NCI-H1436 (cell line): ENCODE results near the gene IL23R.

ENCODE experiments used
- DNase-seq: peaks from one replicate; lab custom pipeline; 2025; lab: John Stamatoyannopoulos, UW

The IL23R gene

DNA sequence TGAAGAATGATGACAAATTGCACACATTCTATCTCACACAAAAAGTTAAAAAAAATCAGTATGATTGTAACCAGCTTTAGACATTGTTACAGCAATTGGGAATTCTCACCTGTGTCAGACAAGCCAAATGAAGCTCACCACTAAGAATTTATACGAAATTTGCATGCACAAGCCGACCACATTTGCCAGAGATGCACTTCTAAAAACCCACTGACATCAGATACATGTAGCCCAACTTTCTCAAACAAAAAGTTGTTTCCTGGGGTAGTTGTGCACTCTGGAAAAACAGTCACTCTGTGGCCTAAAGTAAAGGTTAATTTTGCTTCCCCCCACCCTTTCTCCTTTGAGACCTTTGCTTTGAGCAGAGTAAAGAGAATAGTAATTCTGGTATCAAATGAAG is 73.5 kb downstream of the IL23R start:
- no peak for DNase-seq

DNA sequence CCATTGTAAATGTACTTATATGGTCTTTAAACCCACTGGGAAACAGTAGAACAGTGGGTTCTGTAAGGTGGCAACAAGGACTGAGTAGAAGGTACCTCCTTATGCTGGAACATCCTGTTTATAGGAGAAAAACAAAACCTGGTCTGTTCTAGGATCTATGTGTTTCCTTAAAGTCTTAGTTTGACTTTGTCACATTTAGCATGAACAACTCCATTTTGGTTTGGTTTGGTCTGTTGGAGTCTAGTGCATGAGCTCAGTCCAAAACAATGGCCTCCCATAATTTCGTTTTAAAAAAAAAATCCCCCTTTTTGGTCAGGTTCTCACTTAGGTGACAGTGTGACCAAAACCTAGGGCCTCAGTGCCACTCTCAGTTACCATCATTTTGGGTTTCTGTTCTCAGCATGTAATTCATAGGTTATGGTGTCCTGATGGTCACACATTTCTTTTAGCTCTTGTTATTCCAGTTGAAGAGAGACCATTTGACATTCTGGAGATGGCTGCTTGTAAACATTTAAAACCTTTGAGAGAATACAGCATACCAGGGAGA is 75.0 kb downstream of the IL23R start:
- no peak for DNase-seq

DNA sequence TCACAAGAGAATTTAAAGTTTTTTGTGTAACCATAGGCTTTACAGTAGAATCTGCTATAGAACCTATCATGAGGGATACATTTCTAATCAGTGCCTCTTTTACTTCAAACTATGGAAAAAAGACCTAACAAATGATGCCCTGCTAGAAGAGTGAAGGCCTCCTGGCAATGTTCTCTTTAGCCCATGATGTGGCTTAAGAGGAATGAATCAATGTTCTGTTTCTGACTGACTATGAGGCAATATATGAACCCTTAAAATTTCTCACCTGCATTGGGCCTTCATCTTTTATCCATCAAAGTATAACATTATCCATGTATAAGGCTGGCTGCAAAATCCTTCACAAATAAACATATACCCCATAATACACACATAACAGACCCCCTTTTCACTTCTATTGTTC is 75.8 kb downstream of the IL23R start:
- no peak for DNase-seq

DNA sequence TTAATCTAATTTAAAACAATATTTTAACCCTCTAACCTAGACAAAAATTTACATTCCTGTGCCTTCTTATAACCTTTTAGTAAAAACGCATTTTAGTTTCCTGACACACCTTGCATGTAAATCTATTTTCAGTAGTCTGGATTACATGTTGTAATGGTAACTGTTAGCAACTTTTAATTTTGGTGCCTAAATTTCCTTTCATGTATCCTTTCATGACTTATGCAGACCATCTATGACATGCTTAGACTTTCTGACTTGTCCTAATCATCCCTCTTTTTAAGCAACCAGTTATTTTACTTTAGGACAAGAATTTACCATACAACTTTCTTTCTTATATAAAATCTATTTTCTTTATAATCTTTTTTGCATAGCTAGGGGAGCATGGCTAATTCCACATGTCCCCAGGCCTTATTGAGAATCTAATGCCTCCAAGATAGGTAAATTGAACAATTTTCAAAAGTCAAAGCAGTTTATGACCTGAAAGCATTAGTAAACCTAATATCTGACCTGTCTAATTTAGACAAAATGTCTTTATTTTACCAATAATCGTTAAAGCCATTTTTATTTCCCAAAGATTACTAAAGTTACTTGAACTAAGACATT is 83.9 kb downstream of the IL23R start:
- no peak for DNase-seq

DNA sequence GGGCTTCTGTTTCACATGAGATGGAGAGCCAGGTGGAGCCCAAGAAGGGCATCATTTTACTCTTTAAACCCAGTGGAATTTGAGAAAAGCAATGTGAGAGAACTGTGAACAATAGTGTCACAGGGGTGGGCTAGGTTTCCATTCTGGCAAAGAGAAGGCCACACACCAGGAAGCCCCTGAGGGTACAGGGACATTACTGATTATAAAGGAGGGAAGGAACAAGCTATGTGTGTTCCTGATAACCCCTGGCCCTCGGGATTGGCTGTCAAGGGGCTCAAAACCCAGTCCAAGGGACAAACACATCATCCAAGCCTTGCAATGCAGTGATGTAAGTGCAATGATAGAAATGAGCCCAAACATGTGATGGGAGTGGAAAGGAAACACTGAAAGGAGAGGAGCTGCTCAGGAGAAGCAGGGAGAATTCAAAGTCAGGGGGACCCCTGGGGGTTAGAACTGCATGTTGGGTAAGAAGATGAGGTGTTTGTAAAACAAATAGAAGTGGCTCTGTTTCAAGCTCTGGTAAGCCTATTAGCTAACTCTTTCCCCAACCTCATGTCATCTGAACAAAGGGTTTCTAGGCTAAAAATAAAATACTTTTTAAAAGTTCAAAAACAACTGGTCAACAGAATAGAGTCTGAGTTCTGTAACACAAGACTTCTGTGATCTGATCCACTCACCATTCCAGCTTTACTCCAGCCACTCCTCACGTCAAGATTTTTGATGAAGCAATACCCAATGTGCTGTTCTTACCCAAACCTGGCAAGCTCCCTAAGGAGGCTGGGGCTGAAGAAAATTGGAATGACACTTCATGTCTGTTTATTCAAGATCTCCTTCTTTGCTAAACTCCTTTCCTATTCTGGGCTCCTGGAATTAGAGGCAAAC is 90.3 kb downstream of the IL23R start:
- no peak for DNase-seq

DNA sequence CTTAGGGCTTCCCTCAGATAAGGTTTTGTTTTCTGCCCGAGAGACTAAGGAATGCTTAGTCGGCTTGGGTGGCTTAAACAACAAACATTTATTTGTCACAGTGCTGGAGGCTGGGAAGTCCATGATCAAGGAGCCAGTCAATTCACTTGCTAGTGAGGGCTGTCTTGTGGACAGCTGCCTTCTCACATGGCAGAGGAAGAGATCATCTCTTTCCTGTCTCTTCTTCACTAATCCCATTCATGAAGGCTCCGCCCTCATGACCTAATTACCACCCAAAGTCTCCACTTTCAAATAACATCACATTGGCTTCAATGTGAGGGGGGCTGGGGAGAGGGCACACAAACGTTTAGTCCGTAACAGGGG is 90.9 kb downstream of the IL23R start:
- DNase-seq = no peak

DNA sequence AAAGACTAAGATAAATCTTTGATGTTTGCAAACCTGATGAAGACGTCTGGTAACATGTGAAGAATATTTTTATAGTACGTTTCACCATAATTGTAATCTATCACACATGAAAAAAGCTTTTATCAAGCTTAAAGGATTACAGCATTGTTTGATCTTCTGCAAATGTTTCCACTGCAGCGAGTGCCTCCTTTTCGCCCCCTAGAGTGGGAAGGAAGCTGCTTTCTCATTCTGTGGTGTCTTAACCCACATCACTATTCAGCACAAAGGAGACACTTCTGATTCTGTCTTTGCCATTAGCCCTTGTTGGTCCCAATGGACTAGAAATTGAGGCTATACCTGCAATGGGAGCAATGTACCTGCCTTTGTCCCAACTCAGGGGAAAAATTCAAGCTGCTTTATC is 95.4 kb downstream of the IL23R start:
- no peak for DNase-seq

DNA sequence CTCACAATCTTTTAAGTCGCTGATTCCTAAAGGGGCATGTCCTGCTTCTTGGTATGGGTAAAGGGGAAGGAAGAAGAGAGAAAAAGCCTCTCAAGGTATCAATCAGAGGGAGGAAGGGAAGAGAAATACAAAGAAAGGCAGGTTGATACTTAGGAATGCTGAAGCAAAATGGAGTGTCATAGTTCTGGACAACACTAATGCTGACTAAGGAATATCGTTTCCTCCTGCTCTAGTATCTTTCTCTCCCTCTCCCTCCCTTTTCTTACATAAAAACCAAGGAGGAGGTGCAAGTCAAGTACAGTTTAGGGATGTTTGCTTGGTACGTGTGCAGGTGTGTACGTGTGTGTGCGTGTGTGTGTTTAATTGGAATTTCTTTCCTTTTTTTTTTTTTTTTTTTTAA is 96.5 kb downstream of the IL23R start:
- no peak for DNase-seq

DNA sequence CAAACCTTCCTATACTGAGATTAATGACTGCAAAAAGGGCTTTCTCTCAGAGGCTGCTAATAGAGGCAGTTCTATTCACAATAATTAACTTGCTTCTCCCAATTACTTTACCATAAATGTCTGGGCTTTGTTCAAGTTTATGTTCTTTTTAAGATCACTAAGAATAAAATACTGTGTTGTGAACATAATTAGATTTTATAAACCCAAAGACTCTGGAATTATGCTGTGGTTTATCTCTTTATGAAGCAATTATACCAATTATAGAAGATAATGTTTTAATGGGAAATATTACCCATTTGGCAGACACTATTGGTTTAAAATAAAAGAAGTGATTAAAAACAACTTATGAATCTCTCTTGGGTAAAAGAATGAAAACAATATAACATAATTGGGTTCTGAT is 97.9 kb downstream of the IL23R start:
- no peak for DNase-seq

DNA sequence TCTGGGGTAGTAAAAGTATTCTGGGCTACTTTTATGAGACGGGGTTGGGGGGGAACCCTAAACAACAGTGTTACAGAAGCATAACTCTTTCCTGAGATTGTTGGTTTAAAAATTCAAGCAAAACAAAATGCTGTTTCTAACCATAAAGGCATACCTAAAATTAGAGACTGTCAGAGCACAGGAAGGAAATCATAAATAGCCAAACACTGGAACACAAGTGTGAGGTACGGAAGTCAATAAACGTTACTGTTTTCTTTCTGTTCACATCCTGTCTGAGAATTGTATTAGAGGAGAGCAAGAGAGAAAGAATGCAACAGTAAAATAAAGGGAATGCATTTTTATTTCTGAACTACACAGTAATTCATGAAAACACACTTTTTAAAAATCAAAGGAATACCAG is 98.6 kb downstream of the IL23R start:
- no peak for DNase-seq

DNA sequence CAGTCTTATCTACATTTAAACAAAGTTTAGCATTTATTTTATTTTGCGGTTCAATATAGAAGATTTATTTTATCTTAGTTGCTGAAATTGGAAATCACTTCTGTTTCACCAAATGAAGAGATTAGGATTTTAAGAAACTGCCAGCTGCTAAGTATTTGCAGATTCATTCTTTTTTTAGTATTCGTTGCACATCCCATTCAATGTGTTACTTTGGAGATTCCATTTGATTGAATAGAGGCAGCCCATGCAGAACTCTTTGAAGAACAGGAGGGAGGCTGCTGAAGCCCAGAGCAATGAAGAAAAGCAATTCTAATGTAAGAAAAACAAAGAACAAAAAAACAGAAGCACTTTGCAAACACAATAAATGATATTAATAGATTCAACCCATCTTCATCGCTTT is 102.8 kb downstream of the IL23R start:
- no peak for DNase-seq

DNA sequence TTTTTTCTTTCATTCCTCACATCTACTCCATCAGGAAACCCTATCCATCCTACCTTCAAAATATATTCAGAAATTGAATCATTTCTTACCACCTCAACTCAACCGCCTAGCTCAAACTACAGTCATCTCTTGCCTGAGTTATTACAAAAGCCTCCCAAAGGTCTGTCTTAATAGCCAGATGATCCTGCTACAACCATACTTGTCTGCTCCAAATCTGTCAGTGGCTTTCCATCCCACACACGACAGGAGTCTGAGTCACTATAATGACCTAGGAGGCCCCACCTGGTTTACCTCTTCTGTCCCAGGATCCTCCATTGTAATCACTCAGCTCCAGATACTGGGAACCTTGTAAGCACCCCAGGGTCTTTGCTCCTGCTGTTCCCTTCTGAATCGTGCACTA is 104.3 kb downstream of the IL23R start:
- no peak for DNase-seq

DNA sequence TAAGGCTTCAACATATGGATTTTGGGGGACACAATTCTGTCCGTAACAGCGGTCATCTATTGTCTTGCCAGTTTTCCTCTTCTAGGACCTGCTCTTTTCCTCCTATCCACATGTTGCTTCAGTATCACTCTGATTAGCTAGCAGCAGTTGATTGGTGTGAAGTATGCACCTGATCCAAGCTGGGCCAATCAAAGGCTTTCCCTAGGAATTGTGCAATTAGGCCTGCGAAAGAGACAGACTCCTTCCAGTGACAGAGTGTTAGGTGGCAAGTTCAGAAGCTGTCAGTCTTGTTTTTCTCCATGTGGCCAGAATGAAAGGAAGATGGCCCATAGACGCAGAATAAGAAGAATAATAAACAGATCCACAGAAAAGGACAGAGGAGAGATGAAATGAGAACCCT is 107.3 kb downstream of the IL23R start:
- DNase-seq = no peak

DNA sequence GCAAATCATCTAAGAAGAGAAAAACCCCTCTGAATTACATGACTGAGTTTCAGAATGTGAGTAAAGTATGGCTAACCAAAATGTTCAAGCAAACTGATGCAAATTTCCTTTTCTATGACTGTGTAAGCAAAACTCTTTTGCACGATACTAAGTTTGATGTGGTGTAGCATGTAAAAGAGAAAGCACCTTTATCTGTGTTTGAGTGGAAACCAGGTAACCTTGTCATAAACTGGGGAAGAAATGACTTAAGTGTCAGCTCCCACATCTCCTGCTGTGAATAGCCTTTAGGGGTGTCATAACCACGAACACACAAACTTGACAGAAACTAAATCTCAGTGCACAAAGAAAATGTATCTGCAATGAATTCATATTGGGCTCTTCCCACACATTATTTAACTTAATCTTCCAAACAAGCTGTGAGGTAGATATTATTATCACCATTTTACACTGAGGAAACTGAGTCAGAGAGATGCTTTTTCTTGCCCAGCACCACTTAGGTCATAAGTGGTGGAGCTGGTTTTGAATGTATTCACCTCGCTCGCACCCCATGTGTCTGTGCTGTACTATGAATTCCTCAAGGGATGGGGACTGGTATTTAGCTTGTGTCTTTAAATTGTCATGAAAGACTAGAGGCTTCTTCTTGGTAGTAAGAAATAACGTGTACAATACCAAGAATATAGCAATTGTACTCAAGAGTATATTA is 108.5 kb downstream of the IL23R start:
- DNase-seq = no peak

DNA sequence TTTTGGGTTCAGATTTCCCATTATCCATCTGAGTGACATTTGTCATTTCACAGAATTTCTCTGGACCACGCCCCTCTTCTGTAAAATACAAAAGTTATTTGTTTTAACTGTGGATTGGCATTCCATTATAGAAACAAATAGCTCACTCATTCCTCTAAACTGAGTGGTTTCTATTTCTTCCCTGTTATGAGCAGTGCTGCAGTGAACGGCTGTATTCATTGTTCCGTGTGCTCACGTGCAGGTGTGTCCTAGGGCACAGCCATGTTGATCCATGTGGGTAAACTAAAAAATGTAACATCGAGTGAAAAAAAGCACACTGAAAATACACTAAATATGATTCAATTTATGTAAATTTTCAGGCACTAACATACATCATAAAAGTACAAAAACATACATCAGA is 114.4 kb downstream of the IL23R start:
- no peak for DNase-seq

DNA sequence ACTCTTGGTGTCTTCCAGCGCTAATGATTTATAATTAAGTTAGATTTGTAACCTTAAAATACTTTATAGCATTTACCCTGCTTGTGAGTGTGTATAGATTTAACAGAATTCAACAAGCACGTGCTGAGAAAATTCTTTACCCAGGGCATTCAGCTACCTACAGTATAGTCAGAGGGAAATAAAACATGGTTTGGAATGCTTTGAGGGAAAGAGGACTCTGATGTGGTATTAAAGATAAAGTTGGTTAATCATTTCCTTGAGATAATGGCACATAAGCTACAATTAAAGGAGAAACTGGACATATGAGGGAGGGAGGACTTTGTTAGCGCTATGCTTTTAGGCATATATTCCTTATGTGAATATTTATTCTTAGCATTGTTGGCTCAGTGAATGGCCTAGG is 115.0 kb downstream of the IL23R start:
- no peak for DNase-seq

DNA sequence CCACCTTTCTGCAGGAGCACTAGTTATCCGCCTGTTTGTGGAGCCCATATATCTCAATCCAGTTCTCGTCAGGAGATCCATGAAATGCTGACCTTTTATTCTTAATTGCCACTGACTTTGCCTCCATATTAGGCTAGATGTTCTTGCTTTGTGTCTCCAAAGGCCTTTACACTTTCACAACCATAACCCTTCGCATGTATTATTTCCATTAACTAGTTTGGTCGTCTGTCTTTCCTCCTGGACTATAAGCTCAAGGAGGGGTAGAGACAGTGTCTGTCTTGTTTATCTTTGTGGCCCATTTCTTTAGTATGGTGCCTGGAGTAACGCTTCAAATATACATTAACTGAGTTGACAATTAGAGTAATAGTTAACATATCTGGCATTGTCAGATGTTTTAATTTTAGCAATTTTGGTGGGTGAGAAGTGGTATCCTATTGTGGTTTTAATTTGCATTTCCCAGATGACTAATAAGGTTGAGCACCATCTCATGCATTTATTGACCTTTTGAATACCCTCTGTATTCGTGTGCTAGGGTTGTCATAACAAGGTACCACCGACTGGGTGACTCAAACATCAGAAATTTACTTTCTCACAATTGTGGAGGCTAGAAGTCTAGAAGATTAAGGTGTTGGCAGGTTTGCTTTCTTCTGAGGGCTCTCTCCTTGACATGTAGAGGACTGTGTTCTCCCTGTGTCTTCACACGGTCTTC is 119.7 kb downstream of the IL23R start:
- no peak for DNase-seq

DNA sequence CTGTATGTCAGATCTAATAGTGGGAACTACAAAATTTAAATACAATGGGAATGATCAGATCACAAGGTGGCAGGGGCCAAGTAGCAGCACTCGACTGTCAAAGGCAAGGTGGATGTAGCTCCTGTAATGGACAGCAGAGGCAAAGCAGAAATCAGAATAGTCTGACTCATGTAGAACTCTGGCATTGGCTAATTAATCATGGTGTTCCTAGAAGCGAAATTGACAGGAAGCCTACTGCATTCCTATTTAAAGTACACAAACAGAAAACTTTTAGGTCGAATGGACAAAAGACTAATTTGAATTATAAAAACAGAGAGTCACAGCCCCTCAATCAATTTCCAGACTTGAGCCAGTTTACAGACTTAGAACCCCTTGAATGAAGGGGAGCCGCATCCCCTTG is 124.0 kb downstream of the IL23R start:
- no peak for DNase-seq

DNA sequence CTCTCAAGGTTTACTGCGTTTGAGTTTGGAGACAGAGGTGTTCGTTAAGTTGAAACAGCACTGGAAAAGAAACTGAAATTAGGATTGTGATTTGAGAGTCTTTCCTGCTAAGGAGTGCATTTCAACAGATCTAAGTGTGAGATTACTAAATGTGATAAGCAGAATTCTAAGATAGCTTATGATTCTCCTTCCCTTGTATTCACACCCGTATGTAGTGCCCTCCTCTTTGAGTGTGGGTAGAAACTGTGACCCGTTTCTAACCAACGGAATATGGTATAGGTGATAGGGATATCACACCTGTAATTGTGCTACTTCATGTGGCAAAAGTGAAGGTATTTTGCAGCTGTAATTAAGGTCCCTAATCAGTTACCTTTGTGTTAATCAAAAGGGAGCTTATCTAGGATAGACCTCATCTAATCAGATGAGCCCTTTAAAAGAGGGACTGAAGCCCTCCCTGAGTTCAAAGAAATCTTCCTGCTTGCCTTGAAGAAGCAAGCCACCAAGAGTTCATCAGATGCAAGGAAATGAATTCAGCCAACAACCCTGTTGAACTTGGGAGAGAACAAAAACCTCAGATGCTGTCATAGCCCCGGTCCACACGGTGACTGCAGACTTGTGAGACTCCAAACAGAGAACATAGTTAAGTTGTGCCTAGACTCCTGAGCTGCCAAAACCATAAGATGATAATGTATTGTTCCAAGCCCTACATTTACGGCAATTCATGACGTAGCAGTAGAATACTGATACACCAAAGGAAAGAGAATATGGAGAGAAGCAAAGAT is 128.8 kb downstream of the IL23R start:
- DNase-seq = no peak

DNA sequence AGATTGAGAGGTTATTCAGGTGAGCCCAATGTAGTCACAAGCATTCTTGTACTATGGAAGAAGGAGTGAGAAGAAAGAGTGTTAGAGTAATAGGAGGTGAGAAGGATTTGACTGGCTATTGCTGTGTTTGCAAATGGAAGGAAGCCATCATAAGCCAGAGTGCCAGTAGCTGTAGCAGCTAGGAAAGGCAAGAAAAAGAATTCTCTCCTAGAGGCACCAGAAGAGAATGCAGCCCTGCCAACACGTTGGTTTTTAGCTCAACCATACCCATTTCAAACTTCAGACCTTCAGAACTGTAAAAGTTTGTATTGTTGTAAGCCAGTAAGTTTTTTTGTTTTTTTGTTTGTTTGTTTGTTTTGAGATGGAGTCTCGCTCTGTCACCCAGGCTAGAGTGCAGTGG is 132.5 kb downstream of the IL23R start:
- no peak for DNase-seq

DNA sequence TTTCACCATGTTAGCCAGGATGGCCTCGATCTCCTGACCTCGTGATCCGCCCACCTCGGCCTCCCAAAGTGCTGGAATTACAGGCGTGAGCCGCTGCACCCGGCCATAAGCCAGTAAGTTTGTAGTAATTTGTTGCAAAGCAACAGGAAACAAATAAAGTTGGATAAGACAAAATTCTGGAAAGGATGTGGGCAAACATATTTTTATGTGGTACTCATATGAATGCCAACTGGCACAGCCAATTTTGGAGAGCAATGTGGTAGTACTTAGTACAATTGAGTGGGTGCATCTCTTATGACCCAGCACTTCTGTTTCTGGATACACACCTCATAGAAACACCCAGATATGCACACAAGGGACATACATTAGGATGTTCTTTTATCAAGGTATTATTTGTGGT is 133.0 kb downstream of the IL23R start:
- DNase-seq = no peak

DNA sequence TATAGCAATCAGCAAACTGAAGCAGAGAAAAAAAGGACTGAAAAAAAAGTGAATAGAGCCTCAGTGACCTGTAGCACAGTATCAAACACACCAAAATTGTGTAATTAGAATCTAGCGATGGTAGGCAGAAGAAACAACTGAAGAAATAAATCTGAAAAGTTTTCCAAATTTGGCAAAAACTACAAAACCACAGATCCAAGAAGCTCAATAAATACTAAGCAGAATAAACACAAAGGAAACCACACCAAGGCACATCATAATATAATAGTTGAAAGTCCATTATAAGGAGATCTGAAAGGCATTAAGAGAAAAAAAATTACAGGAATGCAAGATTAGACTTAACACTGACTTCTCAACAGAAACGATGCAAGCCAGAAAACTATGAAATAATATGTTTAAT is 134.3 kb downstream of the IL23R start:
- DNase-seq = no peak
